ENCODE data around the gene ATG9A. TPM values are rescaled to one million over a fixed set of nuclear protein-coding genes. Genes with fewer than 3 reads are reported as not detected.

ATG9A gene
- total RNA-seq, 1 donor from 2014 or later = 43.3 TPM

- no peak for DNase-seq (ENCODE audit: low read depth in 2 of 2)
These were observed 23.1 kb upstream of the ATG9A start for GRCh38 chr2:219252570-219252899.

- no peak for DNase-seq (ENCODE audit: low read depth in 2 of 2)
These were observed 22.6 kb upstream of the ATG9A start for GRCh38 chr2:219252084-219252483.

GRCh38 chr2:219251656-219252055 lies 22.2 kb upstream of the ATG9A start:
- no peak for DNase-seq (ENCODE audit: low read depth in 2 of 2)

GRCh38 chr2:219250049-219250781 lies 20.8 kb upstream of the ATG9A start:
- DNase-seq (ENCODE audit: low read depth in 2 of 2) = no peak

- peak; percentile 70 to 77 for DNase-seq (ENCODE audit: low read depth in 2 of 2)
These were observed 20.0 kb upstream of the ATG9A start for GRCh38 chr2:219249203-219249980.

- no peak for DNase-seq (ENCODE audit: low read depth in 2 of 2)
These were observed 19.4 kb upstream of the ATG9A start for GRCh38 chr2:219248845-219249202.

GRCh38 chr2:219247678-219248642 lies 18.5 kb upstream of the ATG9A start:
- DNase-seq (ENCODE audit: low read depth in 2 of 2) = no peak

- DNase-seq (ENCODE audit: low read depth in 2 of 2) = no peak
These were observed 17.1 kb upstream of the ATG9A start for GRCh38 chr2:219246559-219246958.

GRCh38 chr2:219245899-219246230 lies 16.4 kb upstream of the ATG9A start:
- DNase-seq (ENCODE audit: low read depth in 2 of 2) = peak in 1 of 2 donors; percentile 12

- DNase-seq (ENCODE audit: low read depth in 2 of 2) = peak; percentile 95 to 97
These were observed 15.9 kb upstream of the ATG9A start, which contains the start of the genes GLB1L and STK16 for GRCh38 chr2:219245148-219245898. Gene GLB1L (minus strand): TSS chr2:219245444. CDS start chr2:219243573, 1,871 bp downstream. Gene STK16 (plus strand): TSS chr2:219245479. CDS start chr2:219246000, 521 bp downstream.

GRCh38 chr2:219244789-219245147 lies 15.3 kb upstream of the ATG9A start:
- no peak for DNase-seq (ENCODE audit: low read depth in 2 of 2)

GRCh38 chr2:219243291-219243761 lies 13.9 kb upstream of the ATG9A start:
- DNase-seq (ENCODE audit: low read depth in 2 of 2) = no peak

GRCh38 chr2:219234331-219234730 lies 4.9 kb upstream of the ATG9A start:
- DNase-seq (ENCODE audit: low read depth in 2 of 2) = no peak

GRCh38 chr2:219230059-219230540 lies 664 bp upstream of the ATG9A start:
- DNase-seq (ENCODE audit: low read depth in 2 of 2) = peak; percentile 39 to 54

- no peak for DNase-seq (ENCODE audit: low read depth in 2 of 2)
These were observed 528 bp downstream of the ATG9A start for GRCh38 chr2:219228911-219229304.

GRCh38 chr2:219228041-219228910 lies 1.2 kb downstream of the ATG9A start:
- no peak for DNase-seq (ENCODE audit: low read depth in 2 of 2)

GRCh38 chr2:219225350-219225749 lies 4.1 kb downstream of the ATG9A start:
- no peak for DNase-seq (ENCODE audit: low read depth in 2 of 2)

GRCh38 chr2:219223831-219224610 lies 5.4 kb downstream of the ATG9A start:
- DNase-seq (ENCODE audit: low read depth in 2 of 2) = no peak

GRCh38 chr2:219221957-219222518 lies 7.4 kb downstream of the ATG9A start:
- no peak for DNase-seq (ENCODE audit: low read depth in 2 of 2)
